DOHH2 (cell line): ENCODE measurements around the gene PMIS2.
"Not testable (repeated sequence)": the region's sequence is repeated elsewhere in the genome, so short reads cannot be mapped to it uniquely, and the experiment has no call there.

Experiments
- EZH2phosphoT487 ChIP-seq: fragments of 200-600 bp; sonication (generic); IDR thresholded peaks from 2 replicates; pipeline ENCODE4 v1.6.1; 2017; ENCODE audit warnings: borderline replicate concordance, mild to moderate bottlenecking, antibody characterized with exemption, low read length, moderate library complexity, mixed read lengths
- TF ChIP-seq, protein P1 (sequence below): fragments of 200-600 bp; sonication (generic); IDR thresholded peaks from one replicate; pipeline ENCODE4 v1.5.1; 2014; ENCODE audit warnings: antibody characterized with exemption, mild to moderate bottlenecking, low read depth, low read length; ENCODE audit not compliant: poor library complexity, severe bottlenecking

DNA sequence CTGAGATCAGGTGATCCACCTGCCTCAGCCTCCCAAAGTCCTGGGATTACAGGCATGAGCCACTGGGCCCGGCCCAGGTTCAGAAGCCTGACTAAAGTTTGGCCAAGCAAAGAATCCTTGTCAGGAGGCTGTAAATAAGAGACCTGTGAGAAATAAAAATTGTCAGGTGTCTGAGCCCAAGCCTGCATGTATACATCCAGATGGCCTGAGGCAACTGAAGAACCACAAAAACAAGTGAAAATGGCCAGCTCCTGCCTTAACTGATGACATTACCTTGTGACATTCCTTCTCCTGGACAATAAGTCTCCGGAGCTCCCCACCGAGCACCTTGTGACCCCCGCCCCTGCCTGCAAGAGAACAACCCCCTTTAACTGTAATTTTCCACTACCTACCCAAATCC is 18.5 kb downstream of the PMIS2 start:
- TF ChIP-seq, protein P1, sequence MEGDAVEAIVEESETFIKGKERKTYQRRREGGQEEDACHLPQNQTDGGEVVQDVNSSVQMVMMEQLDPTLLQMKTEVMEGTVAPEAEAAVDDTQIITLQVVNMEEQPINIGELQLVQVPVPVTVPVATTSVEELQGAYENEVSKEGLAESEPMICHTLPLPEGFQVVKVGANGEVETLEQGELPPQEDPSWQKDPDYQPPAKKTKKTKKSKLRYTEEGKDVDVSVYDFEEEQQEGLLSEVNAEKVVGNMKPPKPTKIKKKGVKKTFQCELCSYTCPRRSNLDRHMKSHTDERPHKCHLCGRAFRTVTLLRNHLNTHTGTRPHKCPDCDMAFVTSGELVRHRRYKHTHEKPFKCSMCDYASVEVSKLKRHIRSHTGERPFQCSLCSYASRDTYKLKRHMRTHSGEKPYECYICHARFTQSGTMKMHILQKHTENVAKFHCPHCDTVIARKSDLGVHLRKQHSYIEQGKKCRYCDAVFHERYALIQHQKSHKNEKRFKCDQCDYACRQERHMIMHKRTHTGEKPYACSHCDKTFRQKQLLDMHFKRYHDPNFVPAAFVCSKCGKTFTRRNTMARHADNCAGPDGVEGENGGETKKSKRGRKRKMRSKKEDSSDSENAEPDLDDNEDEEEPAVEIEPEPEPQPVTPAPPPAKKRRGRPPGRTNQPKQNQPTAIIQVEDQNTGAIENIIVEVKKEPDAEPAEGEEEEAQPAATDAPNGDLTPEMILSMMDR, result not testable (repeated sequence)
- TF ChIP-seq EZH2phosphoT487, result not testable (repeated sequence)
